Tibial nerve (tissue), 3 donors: Measurements from ENCODE around the gene MDK.

ENCODE experiments used
- CTCF ChIP-seq, 5 experiments: fragments of 200-600 bp in 3 of 5; fragments of 450-650 bp in 2 of 5; sonication (generic) in 3 of 5; IDR thresholded peaks; one replicate each; pipeline ENCODE4 v1.5.1; 2016 to 2019; ENCODE audit warnings: antibody characterized with exemption in 5 of 5, mild to moderate bottlenecking in 3 of 5, moderate library complexity in 2 of 5
- POLR2A ChIP-seq, 2 donors: fragments of 450-650 bp; IDR thresholded peaks; one replicate each; pipeline ENCODE4 v1.6.1; 2017; ENCODE audit warnings: antibody characterized with exemption in 2 of 2, mild to moderate bottlenecking in 2 of 2, moderate library complexity in 2 of 2

- TF ChIP-seq CTCF (IDR thresholded peaks at IDR 0.05) (no peak), POLR2A (IDR thresholded peaks at IDR 0.05) (no peak)
These were observed 11.8 kb downstream of the MDK start for GRCh38 chr11:46393231-46393616.
